ENCODE data around the gene CLMN. TPM values are rescaled to one million over a fixed set of nuclear protein-coding genes. Genes with fewer than 3 reads are reported as not detected.

CLMN gene
- total RNA-seq, 1 donor from 2014 or later: 19.6 TPM

DNA sequence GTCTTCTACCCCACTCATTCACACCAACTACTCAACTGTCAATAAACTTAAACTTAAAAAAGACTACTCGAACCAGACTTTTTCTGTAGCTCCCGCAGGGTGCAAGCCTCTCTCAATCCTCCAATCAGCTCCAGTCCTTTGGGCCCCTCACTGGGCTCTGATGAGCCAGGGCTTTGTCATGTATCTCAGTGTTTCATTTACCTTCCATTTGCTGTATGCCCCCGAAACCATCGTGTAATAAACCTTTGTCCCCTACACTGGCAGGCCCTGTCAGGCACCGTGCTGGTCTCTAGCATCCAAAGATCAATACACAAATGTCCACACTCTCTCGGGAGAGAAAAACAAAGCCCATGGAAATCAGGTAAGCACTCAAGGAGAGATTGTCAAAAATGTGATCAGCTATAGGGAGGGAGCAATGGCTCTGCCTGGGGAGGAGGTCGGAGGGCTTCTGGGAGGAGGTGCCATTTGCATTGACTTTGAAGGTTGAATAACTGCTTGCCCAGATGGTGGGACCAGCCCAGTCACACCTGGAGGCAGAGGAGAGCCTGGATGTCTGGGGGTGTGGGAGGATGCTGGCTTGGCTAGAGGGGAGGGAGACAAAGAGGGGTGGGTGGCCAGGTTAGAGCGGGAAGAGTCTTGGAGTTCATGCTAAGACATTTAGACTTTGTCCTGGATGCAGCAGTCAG, 120.3 kb downstream of the CLMN start:
- Histone ChIP-seq H3K36me3 (peaks cover 0 to 7% of the 10 kb centered on the region in 2 donors), H3K27me3 (no peaks in the 10 kb centered on the region), H3K4me1 (no peaks in the 10 kb centered on the region), H3K9me3 (no peaks in the 10 kb centered on the region), H3K4me3 (no peak overlapping the region), H3K27ac (no peak overlapping the region)
- no peak for DNase-seq (ENCODE audit: extremely low spot score in 2 of 2)
- intact Hi-C loops (cut with DNase I): no loop called here
- TF ChIP-seq POLR2A (IDR thresholded peaks at IDR 0.05): no peak
- TF ChIP-seq, protein P1, sequence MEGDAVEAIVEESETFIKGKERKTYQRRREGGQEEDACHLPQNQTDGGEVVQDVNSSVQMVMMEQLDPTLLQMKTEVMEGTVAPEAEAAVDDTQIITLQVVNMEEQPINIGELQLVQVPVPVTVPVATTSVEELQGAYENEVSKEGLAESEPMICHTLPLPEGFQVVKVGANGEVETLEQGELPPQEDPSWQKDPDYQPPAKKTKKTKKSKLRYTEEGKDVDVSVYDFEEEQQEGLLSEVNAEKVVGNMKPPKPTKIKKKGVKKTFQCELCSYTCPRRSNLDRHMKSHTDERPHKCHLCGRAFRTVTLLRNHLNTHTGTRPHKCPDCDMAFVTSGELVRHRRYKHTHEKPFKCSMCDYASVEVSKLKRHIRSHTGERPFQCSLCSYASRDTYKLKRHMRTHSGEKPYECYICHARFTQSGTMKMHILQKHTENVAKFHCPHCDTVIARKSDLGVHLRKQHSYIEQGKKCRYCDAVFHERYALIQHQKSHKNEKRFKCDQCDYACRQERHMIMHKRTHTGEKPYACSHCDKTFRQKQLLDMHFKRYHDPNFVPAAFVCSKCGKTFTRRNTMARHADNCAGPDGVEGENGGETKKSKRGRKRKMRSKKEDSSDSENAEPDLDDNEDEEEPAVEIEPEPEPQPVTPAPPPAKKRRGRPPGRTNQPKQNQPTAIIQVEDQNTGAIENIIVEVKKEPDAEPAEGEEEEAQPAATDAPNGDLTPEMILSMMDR (IDR thresholded peaks at IDR 0.05): no peak
- no peak for TF ChIP-seq POLR2AphosphoS5 (IDR thresholded peaks at IDR 0.05; ENCODE audit: insufficient read depth in 1 of 2, low read depth in 1 of 2)

DNA sequence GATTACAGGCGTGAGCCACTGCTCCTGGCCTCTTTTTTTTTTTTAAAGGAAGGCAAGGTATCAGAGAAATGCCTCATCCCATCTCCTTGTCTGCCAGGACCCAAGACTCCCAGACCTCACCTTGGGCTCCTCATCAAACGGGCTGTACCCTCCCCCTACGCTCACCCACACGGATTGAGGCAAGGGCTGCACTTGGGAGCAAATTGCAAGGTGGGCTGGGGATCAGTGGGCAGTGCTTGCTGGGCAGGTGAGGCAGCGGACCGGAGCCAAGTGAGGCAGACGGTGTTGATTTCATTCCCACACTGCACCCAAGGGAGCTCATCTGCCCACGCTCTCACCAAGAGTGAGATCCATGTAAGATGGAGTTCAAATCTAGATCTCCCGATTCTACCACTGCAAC, 121.4 kb downstream of the CLMN start:
- TF ChIP-seq POLR2A (IDR thresholded peaks at IDR 0.05): no peak
- no peak for TF ChIP-seq POLR2AphosphoS5 (IDR thresholded peaks at IDR 0.05; ENCODE audit: insufficient read depth in 1 of 2, low read depth in 1 of 2)
- H3K27ac ChIP-seq: no peak overlapping the region
- no peaks in the 10 kb centered on the region for H3K9me3 ChIP-seq
- intact Hi-C loops (cut with DNase I): no loop called here
- no peak overlapping the region for H3K4me3 ChIP-seq
- DNase-seq (ENCODE audit: extremely low spot score in 2 of 2): no peak
- H3K36me3 ChIP-seq: no peaks in the 10 kb centered on the region
- H3K4me1 ChIP-seq: no peaks in the 10 kb centered on the region
- H3K27me3 ChIP-seq: no peaks in the 10 kb centered on the region

- Histone ChIP-seq H3K4me3 (no peak overlapping the region), H3K27me3 (no peaks in the 10 kb centered on the region), H3K27ac (no peak overlapping the region), H3K36me3 (no peaks in the 10 kb centered on the region), H3K4me1 (no peaks in the 10 kb centered on the region), H3K9me3 (no peaks in the 10 kb centered on the region)
- no peak for DNase-seq (ENCODE audit: extremely low spot score in 2 of 2)
- TF ChIP-seq POLR2AphosphoS5 (IDR thresholded peaks at IDR 0.05; ENCODE audit: insufficient read depth in 1 of 2, low read depth in 1 of 2) (no peak), POLR2A (IDR thresholded peaks at IDR 0.05) (no peak)
- TF ChIP-seq, protein P1 (IDR thresholded peaks at IDR 0.05): no peak
- intact Hi-C loops (cut with DNase I): no loop called here
Observed at GRCh38 chr14:95197551-95197950, 122.2 kb downstream of the CLMN start.

DNA sequence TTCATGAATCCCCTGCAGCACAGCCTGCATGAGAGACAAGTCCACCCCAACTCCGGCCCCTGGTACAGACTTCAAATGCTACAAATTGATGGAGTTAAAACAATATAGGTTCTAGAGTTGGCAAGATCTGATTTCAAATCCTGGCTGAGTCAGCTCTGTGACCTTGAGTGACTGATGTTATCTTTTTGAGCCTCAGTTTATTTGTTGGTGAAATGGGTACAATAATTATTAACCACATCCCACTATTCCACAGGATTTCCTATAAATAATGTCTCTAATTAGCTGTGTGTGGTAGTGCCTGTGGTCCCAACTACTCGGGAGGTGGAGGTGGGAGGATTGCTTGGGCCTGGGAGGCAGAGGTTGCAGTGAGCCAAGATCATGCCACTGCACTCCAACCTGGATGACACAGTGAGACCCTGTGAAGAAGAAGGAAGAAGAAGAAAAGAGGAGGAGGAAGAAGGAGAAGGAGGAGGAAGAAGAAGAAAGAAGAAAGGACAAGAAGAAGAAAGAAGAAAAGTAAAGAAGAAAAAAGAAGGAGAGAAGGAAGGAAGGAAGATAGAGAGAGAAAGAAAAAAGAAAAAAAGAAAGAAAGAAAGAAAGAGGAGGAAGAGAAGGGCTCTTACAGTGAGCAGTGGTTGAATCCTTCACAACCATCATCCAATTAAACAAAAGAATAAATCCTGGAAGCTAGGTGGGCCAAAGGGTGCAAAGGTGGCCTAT, 122.7 kb downstream of the CLMN start:
- H3K36me3 ChIP-seq: no peaks in the 10 kb centered on the region
- intact Hi-C loops (cut with DNase I): no loop called here
- DNase-seq (ENCODE audit: extremely low spot score in 2 of 2): no peak
- H3K4me3 ChIP-seq: no peak overlapping the region
- H3K9me3 ChIP-seq: no peaks in the 10 kb centered on the region
- no peaks in the 10 kb centered on the region for H3K4me1 ChIP-seq
- H3K27ac ChIP-seq: no peak overlapping the region
- H3K27me3 ChIP-seq: no peaks in the 10 kb centered on the region
- TF ChIP-seq, protein P1 (IDR thresholded peaks at IDR 0.05): no peak
- TF ChIP-seq POLR2A (IDR thresholded peaks at IDR 0.05) (no peak), POLR2AphosphoS5 (IDR thresholded peaks at IDR 0.05; ENCODE audit: insufficient read depth in 1 of 2, low read depth in 1 of 2) (no peak)

GRCh38 chr14:95196268-95196667, 123.4 kb downstream of the CLMN start:
- no peaks in the 10 kb centered on the region for H3K27me3 ChIP-seq

More at GRCh38 chr14:95196268-95196667, 123.4 kb downstream of the CLMN start:
- no peaks in the 10 kb centered on the region for H3K4me1 ChIP-seq
- peaks cover 0 to under 1% of the 10 kb centered on the region in 2 donors for H3K36me3 ChIP-seq
- no peak overlapping the region for H3K4me3 ChIP-seq
- no peaks in the 10 kb centered on the region for H3K9me3 ChIP-seq
- TF ChIP-seq POLR2AphosphoS5 (IDR thresholded peaks at IDR 0.05; ENCODE audit: insufficient read depth in 1 of 2, low read depth in 1 of 2) (no peak), POLR2A (IDR thresholded peaks at IDR 0.05) (no peak)
- TF ChIP-seq, protein P1 (IDR thresholded peaks at IDR 0.05): no peak
- intact Hi-C loops (cut with DNase I): no loop called here
- no peak overlapping the region for H3K27ac ChIP-seq
- no peak for DNase-seq (ENCODE audit: extremely low spot score in 2 of 2)

All from vagina (tissue), 2 donors.